CD4-positive, alpha-beta T cell treated with Interleukin-4 for 4 hours (primary cell): ENCODE measurements around the gene KCNJ10.

ENCODE experiments used
- DNase-seq: peaks from one replicate; pipeline ENCODE4 v3.0.0-alpha.2; 2020

The KCNJ10 gene

DNA sequence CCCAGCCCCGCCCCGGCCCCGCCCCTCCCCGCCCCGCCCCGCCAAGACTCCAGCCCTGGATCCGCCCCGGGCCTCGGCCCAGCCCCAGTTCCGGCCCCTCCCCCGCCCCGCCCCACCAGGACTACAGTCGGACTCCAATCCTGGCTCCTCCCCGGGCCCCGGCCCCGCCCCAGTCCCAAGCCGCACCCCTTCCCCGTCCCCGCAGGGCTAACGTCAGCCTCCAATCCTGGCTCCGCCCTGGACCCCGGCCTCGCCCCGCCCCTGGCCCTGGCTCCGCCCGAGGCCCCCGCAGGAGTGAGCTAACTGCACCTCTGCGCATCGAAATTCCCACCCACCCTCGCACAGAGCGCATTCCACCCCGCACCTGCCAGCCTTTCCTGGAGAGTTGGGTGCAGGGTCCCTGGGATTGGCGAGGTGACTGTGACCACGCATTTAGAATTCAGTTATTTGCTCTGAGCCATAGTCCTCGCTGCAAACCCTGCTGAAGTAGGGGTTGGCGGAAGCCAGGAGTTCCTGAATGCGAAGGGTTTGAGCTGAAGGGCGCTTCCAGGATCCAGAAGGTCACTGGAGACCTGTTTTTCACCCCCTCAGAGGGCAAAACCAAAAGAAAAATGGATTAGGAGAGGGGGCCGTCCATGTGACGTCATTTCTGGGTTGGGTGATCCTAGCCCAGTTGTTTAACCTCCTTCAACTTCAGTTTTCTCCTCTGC is 29.0 kb upstream of the KCNJ10 start:
- DNase-seq: peak; percentile 97

DNA sequence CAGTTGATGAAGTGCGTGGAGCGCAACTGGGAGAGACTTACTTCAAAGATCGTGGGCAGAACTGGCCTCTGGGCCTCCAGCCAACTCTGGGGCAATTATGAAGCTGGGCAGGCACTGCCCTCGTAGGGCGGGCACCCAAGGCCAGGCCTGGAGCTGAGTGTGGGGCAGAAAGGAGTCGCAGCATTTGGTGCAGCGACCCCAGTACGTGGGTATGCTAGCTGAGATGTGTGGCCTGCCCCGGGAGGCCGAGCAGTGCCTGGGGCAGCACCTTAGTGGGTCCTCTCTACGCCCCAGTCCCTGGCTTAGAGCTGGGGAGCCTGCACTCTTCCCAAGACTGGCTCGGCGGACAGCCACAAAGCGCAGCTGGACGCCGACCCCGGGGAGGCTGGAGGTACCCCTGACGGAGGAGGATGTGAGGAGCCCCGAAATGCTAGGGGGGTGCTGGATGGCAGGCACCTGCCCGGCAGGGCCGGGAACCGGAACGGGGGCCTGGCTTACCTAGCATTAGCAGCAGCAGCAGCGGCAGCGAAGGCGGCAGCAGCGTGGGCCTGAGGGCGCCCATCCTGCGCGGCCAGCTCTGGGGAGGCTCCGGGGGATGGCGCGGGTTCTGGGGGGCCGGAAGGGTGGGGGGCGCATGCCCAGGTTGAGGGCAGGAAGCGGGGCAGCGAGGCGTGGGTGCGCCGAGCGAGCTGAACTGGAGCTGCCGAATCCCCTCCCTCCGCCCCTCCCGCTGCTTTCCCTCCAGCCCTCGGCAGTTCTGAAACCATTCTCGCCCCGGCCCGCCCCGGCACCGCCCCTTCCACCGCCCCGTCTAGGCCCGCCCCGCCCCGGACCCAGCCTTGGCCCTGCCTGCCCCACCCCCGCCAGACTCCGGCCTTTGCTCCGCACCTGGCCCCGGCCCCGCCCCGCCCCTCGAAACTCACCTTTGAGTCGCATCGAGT is 28.2 kb upstream of the KCNJ10 start, which contains the start of gene IGSF8:
TSS of gene IGSF8 (minus strand) at position 709 of the 941 bp plus-strand sequence. CDS start at position 562, 147 bp downstream.
- DNase-seq: peak; percentile 93

DNA sequence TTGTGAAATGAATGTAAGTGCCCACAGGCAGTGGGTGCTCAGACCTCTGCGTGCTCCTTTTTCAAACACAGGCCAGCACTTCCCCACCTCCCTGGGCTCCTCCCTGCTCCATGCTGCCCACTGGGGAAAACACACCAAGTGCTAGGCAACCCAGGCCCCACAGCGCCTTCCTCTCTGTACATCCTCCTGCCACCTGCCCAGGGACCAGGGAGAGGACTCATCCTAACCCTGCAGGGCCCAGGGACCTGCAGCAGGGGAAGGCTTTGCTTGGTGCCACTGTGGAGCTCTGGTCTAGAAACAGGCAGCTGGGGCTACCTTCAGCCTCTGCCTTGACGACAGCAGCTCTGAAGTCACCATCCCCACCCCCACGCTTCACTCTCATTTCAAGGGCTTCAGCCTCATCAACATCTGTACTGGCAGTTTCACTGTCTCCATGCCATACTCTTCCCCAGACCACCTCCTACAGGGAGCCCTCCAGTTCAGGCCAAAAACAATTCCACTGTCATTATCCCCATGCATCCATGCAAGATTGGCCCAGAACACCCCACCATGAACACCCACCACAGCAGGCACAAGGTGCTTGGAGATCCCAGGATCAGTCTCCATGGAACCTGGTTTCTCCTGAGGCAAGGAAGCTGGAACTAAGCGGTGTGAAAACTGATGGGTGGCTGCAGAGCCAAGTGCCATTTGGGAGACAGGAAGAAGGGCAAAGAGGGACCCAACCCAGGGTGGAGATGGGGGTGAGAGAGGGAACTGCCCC is 27.4 kb upstream of the KCNJ10 start:
- DNase-seq: no peak

DNA sequence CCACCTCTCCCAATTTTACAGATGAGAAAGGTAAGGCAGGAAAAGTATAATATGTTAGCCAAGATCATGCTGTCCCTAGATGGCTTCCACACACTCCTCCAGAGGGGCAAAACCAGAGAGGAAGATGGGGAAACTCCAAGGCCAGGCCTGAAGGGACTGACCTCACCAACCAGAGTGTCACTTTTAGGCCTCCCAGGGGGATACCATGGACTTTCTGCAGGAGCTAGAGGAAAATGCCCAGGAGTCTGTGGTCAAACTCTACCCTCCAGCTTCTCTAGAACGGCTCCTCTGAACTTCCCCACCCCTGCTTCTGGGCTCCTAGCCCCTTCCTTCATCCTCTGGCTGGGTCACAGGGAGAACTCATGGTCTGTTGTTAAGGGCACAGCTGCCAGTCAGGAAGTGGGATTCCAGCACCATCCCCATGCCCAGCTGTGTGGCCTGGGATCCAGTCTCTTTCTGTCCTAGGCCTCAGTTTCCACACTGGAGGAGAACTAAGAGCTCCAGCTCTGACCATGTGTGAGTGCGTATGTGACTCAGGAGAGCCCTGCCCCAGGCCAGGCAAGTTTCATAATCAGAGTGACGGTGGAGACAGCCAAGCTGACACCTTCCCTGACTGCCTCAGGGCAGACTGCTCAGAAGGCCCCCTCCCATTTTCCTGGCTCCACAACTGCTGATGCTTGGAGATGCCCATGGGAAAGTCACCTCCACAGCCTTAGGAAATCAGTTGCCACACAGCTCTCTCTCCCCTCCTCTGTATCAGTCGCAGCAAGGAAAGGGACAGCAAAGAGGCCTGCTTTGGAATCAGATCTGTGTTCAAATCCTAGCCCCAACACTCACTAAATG is 26.5 kb upstream of the KCNJ10 start:
- no peak for DNase-seq

DNA sequence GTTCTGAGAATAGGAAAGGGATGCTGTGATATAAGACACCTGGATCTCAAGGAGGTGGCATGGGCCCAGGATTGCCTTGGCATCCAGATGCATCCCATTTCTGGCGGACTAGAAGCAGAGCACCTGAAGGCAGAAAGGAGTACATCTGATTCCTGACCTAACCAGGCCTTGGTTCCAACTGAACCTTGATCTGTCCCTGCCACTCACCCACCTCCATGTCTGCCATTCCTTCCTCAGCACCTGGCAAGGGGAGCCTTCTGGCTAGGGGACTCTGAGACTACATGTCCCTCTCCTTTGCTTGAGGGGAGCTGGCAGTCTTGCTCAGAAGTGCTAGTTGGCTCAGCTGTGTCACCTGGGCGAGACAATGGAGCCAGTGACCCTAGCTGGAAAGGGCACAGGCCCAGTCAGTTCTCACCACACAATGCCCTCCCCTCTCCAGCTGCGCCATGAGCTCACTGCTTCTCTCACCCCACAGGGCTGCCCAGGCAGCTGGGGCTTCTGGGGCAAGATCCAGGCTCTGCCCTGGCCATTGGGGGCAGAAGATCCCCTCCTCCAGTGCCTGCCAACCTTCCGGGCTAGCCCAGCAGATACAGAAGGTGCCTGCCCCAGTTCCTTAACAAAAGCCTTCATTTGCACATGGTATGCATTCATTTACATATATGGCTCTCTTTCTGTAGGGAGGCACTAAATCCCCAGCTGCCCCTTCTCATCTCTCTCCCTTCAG is 25.6 kb upstream of the KCNJ10 start:
- no peak for DNase-seq

DNA sequence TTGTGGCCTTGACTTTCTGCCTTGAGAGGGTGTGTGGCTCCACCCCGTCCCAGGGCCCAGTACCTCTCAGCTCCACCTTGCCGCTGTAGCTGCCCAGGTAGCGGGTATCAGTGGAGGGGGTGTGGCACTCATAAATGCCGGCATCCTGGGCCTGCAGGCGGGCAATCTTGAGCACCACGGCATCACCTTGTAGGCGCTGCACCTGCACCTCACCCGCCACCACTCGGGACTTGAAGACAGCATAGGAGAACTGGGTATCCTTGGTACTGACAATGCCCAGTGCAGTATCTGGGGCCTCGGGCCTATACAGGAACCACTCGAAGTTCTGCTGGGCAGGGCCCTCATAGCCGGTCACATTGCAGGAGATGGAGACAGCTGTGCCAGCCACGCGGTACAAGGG is 24.8 kb upstream of the KCNJ10 start:
- DNase-seq: no peak

DNA sequence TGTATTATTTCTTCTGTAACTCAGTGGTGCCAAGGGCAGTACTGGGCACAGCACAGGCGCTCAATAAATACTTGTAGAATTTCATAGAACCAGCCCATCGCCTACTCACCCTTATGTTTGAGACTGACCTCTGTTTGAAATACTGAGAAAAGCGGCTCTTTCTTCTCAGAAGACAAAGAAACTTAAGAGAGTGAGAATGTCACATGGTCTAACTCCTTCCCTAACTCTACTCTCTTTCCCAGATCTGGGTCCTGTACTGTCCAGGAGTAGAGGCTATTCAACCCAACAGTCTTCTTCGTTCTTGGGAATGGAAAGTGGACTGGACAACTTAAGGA is 24.3 kb upstream of the KCNJ10 start:
- DNase-seq: no peak

DNA sequence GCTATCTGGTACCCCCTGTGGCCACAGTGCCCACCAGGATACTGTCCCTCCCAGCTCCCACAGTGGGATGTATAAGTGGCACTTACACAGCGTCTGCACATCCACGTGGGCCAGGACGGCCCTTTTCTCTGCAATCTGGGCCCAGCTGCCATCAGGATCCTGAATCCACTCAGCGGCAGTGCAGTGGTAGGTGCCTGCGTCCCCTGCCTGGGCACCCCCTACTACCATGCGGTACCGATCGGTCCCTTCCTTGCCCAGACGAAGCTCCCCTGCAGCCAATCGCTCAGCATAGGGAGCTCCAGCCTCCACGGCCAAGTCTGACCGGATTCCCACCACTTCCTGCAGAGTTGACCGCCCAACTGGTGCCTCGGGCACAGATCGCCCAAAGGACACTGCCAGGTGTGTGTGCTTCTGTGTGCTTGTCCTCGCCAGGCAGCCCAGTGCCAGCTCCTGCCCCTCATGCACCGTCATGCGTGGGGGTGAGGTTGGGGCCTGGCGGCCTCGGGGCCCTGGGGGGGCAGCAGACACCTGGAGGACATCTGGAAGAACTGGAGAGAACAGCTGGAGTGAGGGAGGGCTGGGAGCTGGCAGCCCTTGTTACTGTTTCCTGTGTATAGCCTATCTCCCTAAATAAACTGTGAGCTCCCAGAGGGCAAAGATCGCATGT is 23.8 kb upstream of the KCNJ10 start:
- DNase-seq: no peak

DNA sequence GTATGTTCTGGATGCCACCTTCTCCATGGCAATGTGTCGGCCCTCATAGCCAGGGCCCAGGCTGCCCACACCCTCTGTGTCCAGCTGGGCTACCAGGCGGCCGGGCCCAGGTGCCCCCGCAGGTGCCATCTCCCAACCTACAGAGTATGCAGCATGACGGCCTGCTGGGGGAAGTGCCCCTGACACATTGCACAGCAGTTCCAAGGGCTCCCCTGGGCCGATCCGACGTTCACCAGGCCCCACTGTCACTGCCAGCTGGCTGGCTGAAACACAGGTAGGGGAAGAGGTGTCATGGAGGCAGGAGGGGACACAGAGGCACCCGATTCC is 23.1 kb upstream of the KCNJ10 start:
- DNase-seq: no peak

DNA sequence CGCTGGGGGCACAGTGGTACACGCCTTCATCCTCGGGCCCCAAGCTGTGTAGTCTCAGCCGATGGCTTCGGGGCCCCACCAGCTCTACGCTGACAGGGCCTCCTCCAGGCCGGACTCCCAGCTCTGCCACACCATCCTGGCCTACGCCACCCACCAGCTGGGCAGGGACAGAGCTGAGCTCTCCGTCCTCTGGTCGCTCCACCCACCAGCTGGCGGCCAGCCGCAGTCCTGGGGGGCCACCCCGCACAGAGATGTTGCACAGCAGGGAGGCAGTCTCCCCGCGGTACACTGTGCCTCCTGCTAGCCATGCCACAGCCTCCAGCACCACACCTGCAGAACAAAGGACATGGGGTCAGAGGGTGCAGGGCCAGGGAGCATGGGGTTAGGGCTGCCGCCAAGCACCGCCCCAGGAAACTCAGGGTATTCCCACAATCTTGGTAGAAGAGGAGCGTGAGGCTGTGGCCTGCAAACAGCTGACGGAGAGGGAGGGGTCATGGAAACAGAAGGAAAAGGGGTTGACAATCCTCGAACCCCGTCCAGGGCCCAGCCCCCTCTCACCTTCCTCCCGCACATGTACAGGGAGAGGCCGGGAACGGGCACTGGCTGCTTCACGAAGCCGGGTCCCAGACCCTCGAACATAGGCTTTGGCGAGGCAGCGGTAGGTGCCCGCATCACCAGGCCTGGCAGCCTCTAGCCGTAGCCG is 22.6 kb upstream of the KCNJ10 start:
- DNase-seq: no peak

DNA sequence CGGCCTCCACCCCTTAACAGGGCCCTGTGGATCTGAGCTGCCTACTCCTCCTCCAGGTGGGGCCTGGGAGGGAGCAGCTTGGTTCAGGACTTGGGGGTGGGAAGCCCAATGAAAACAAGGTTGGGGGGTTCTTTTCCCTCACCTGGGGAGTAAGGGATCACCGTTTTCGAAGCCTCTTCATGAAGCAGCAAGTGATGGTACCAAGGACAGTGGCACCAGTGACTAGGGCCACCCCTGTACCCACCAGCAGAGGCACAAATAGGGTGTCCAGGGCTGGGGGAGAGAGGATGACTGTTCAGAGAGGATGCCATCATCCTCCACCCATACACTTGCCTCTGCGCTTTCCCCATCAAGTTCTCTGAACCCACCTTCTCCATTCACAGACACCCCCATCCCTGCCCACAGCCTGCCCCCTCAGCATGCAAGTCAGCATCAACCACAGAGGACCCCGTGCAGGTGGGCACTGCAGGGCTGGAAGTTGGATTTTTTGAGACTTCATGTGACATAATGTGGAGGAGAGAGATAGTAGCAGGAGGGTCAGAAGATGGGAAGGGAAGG is 21.8 kb upstream of the KCNJ10 start:
- DNase-seq: no peak

DNA sequence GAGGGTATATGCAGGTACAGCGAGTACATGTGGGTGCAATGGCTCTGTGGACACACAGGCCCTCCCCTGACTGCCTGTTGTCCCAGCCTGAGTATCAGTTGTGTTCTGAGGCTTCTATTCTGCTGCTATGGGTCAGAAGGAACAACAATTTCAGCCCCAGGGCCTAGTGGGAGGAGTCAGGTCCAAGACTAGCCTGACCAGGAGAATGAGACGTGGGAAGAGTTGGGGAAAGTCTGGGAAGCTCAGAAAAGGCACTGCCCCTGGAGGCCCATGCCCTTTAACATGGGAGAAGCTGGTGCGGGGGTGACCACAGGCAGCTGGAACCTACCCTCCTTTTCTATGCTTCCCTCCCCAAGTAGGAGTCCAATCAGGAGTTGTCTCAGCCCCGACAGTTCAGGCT is 20.8 kb upstream of the KCNJ10 start:
- no peak for DNase-seq

DNA sequence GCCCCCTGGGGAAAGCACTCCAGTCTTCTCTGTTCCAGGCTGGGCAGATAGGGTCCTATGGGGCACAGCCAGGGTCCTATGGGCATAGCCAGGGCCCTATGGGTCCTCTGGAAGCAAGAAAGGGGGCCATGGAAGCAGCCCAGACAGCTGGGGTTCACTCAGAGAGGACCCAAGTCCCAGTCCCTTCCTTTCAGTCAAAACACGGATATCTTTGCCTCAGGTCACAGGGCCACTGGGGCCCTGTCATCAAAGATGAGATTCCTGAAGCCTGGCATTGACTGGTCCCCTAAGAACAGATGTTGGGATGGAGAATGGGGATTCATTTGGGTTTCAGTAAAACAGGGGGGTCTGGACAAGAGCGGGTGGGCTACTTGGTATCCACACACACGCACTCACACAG is 19.9 kb upstream of the KCNJ10 start:
- DNase-seq: no peak

DNA sequence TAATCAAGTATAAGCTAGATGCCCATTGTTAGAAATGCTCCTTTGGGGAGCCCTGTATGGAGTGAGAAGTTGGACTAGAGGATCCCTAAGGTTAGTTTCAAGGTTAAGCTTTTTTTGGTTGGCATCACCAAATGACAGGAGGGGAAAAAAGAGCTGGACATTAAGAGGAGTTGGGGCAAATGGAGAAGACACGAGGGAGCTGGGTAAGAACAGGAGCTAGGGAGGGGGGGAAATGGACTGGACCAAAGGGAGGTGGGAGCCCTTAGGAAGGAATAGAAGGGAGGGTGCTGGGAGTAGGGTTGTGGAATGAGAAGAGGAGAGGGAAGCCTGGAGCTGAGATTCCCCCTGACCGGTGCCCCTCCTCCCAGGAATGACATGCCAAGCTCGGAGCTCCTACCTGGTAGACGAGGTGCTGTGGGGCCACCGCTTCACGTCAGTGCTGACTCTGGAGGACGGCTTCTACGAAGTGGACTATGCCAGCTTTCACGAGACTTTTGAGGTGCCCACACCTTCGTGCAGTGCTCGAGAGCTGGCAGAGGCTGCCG is 17.2 kb upstream of the KCNJ10 start:
- no peak for DNase-seq

DNA sequence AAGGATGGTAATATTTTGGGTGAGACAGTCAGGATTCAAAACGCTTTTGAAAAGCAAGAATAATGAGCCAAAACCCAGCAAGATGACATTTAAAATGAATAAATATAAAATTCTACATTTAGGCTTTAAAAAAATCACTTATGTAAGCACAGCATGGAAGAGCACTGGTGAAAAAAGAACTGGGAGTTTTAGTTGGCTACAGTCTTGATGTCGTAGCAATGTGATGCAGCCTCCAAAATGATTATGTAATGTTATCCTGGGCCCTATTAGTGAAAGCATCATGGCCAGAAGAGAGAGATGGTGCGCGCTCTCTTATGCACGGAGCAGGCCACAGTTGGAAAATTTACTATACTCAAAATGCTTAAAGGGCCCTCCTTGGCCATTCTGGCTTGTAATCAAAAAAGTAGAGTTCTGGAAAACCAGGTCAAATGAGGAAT is 16.5 kb upstream of the KCNJ10 start:
- DNase-seq: no peak

DNA sequence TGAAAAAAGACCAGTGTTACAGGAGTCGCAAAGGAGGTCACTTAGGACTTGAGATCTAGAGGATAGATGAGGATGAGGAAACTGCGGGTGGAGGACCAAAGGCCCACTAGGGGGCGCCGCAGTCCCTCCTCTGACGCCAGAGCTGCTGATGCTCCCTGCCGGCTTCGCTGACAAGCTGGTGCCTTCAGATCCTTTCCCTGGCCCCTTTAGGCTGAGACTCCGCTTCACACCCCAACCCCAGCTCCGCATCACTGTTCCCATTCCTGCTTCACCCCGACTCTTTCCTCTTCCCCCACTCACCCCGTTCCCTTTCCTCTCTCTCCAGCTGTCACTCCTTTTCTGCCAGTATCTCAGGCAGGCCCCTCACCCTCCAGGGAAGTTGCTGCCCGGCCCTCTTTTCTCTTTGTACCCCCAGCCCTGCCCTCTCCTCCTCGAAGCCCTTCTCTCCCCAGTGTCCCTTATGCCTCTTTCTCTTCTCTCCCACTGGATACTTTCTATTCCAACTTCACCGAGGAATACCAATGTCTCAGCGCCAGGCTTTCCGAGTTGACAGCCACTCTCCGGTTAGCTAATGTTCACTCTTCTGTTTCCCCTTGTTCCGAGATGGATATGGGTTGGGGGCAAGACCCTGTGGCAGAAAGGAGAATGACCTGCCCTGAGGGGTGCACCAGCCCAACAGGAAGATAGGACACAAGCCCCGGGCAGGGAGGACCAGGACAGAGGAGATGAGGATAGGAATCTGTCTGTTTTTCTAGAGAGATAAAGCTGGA is 15.9 kb upstream of the KCNJ10 start:
- DNase-seq: peak; percentile 70

DNA sequence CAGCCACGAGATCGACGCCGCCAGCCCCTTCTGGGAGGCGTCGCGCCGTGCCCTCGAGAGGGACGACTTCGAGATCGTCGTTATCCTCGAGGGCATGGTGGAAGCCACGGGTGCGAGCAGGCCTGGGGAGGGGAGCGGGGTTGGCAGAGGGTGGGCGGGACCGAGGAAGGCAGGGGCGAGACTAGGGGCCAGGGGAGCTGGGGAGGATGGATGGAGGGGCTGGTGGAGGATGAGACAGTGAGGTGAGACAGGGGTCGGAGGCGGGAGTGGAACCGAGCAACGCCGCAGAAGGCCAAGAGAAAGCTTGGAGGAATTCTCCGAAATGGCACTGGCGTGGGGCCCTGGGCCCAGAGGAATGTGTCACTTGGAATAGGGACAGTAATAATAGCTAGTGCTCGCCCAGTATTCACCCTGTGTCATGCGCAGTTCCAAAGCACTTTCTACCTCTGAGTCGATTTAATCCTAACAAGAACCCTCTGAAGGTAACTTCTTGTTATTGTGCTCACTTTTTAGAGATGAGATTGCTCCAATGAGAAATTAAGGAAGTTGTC is 14.9 kb upstream of the KCNJ10 start:
- no peak for DNase-seq

DNA sequence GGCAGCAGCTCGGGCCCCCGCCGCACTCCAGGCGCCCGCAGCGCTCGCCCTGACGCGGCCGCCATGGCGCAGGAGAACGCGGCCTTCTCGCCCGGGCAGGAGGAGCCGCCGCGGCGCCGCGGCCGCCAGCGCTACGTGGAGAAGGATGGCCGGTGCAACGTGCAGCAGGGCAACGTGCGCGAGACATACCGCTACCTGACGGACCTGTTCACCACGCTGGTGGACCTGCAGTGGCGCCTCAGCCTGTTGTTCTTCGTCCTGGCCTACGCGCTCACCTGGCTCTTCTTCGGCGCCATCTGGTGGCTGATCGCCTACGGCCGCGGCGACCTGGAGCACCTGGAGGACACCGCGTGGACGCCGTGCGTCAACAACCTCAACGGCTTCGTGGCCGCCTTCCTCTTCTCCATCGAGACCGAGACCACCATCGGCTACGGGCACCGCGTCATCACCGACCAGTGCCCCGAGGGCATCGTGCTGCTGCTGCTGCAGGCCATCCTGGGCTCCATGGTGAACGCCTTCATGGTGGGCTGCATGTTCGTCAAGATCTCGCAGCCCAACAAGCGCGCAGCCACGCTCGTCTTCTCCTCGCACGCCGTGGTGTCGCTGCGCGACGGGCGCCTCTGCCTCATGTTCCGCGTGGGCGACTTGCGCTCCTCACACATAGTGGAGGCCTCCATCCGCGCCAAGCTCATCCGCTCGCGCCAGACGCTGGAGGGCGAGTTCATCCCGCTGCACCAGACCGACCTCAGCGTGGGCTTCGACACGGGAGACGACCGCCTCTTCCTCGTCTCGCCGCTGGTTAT is 14.2 kb upstream of the KCNJ10 start:
- DNase-seq: peak; percentile 72
